OCI-LY1 (cell line): Measurements from ENCODE around the gene TPO.

Experiments used
- CTCF ChIP-seq: fragments of 200-600 bp; sonication (generic), shearing (Covaris generic); IDR thresholded peaks from 2 replicates; pipeline ENCODE4 v1.5.1; 2017; ENCODE audit warnings: mild to moderate bottlenecking, antibody characterized with exemption, low read length, moderate library complexity, mixed read lengths
- EZH2 ChIP-seq: fragments of 200-600 bp; sonication (generic), shearing (Covaris generic); IDR thresholded peaks from 2 replicates; pipeline ENCODE4 v1.8.0; 2017; ENCODE audit warnings: borderline replicate concordance, mixed run types, mild to moderate bottlenecking, antibody characterized with exemption, low read length, moderate library complexity, mixed read lengths

GRCh38 chr2:1459727-1460126 is 46.5 kb downstream of the TPO start:
- TF ChIP-seq CTCF (no peak), EZH2 (no peak)
